GM23338 (cell line): ENCODE results near the gene MIEN1. TPM values are rescaled to one million over a fixed set of nuclear protein-coding genes. Genes with fewer than 3 reads are reported as not detected.

Source experiments
- ATAC-seq: fragments of 200-7000 bp; cut with Tn5 transposase; 3 replicates; pipeline ENCODE4 v1.9.1; 2020
- DNase-seq: peaks from one replicate; pipeline ENCODE4 v3.0.0-alpha.2; 2015; ENCODE audit warnings: low spot score
- H2AFZ ChIP-seq: fragments of 200-600 bp; sonication (generic); 2 replicates; pipeline ENCODE4 v1.8.0; 2016; ENCODE audit warnings: antibody characterized with exemption, mild to moderate bottlenecking, moderate library complexity
- H3F3A ChIP-seq: fragments of 200-600 bp; sonication (generic); replicated peaks from 2 replicates; pipeline ENCODE4 v1.8.0; 2017; ENCODE audit warnings: antibody characterized with exemption, mixed run types, low read depth
- H3K27ac ChIP-seq: fragments of 200-600 bp; sonication (generic); 2 replicates; pipeline ENCODE4 v1.6.1; 2016; ENCODE audit warnings: low read depth
- H3K27me3 ChIP-seq: fragments of 200-600 bp; sonication (generic); 2 replicates; pipeline ENCODE4 v1.8.0; 2016; ENCODE audit warnings: mild to moderate bottlenecking, mixed run types, moderate library complexity; ENCODE audit not compliant: insufficient read depth
- H3K36me3 ChIP-seq: fragments of 200-600 bp; sonication (generic); 2 replicates; pipeline ENCODE4 v1.8.0; 2016; ENCODE audit warnings: mild to moderate bottlenecking; ENCODE audit not compliant: insufficient read depth
- H3K4me1 ChIP-seq: fragments of 200-600 bp; sonication (generic); 2 replicates; pipeline ENCODE4 v1.8.0; 2016; ENCODE audit warnings: mild to moderate bottlenecking, moderate library complexity; ENCODE audit not compliant: insufficient read depth
- H3K4me2 ChIP-seq: fragments of 200-600 bp; sonication (generic); 2 replicates; pipeline ENCODE4 v1.7.1; 2017; ENCODE audit warnings: mixed run types
- H3K4me3 ChIP-seq: fragments of 200-600 bp; sonication (generic); 2 replicates; pipeline ENCODE4 v1.6.1; 2016; ENCODE audit warnings: mixed run types
- H3K79me2 ChIP-seq: fragments of 200-600 bp; sonication (generic); replicated peaks from 2 replicates; pipeline ENCODE4 v1.8.0; 2017; ENCODE audit warnings: mild to moderate bottlenecking; ENCODE audit not compliant: insufficient read depth
- H3K9me2 ChIP-seq: fragments of 200-600 bp; sonication (generic); 2 replicates; pipeline ENCODE4 v1.8.0; 2017; ENCODE audit not compliant: insufficient read depth
- H4K20me1 ChIP-seq: fragments of 200-600 bp; sonication (generic); replicated peaks from 2 replicates; pipeline ENCODE4 v1.8.0; 2017; ENCODE audit warnings: mild to moderate bottlenecking; ENCODE audit not compliant: insufficient read depth
- H3K27ac Mint-ChIP-seq: 2 replicates; pipeline ENCODE4 v1.8.0; 2020; ENCODE audit warnings: inconsistent platforms, mild to moderate bottlenecking, moderate library complexity, mixed read lengths
- H3K27me3 Mint-ChIP-seq: 3 replicates; pipeline ENCODE4 v1.8.0; 2022; ENCODE audit warnings: low read depth, mild to moderate bottlenecking, moderate library complexity, mixed read lengths, inconsistent platforms; ENCODE audit not compliant: insufficient read depth, poor library complexity
- H3K36me3 Mint-ChIP-seq: 3 replicates; pipeline ENCODE4 v1.8.0; 2021; ENCODE audit warnings: low read depth, mild to moderate bottlenecking, inconsistent platforms, moderate library complexity, mixed read lengths
- H3K4me1 Mint-ChIP-seq: 3 replicates; pipeline ENCODE4 v1.8.0; 2020; ENCODE audit warnings: mild to moderate bottlenecking, inconsistent platforms, mixed read lengths
- H3K4me3 Mint-ChIP-seq: 3 replicates; pipeline ENCODE4 v1.8.0; 2021; ENCODE audit warnings: moderate library complexity, mild to moderate bottlenecking, inconsistent platforms, mixed read lengths
- H3K9me3 Mint-ChIP-seq: 3 replicates; pipeline ENCODE4 v1.8.0; 2020; ENCODE audit warnings: moderate library complexity, mild to moderate bottlenecking, inconsistent platforms, mixed read lengths
- CREB1 ChIP-seq: fragments of 250-450 bp; sonication (Bioruptor Pico); IDR thresholded peaks from 2 replicates; pipeline ENCODE4 v1.5.0; 2020; ENCODE audit warnings: low read depth, mild to moderate bottlenecking, moderate library complexity
- EZH2 ChIP-seq: fragments of 200-600 bp; sonication (generic); IDR thresholded peaks from one replicate; pipeline ENCODE4 v1.8.0; 2017; ENCODE audit warnings: antibody characterized with exemption, mild to moderate bottlenecking, low read depth; ENCODE audit not compliant: unreplicated experiment
- EZH2phosphoT487 ChIP-seq: fragments of 200-600 bp; sonication (generic); IDR thresholded peaks from one replicate; pipeline ENCODE4 v1.8.1; 2018; ENCODE audit warnings: antibody characterized with exemption; ENCODE audit not compliant: unreplicated experiment
- NANOG ChIP-seq: IDR thresholded peaks from 2 replicates; pipeline ENCODE4 v1.6.1; 2016; ENCODE audit warnings: antibody characterized with exemption, borderline replicate concordance
- STAT1 ChIP-seq: IDR thresholded peaks from one replicate; pipeline ENCODE4 v1.6.1; 2016; ENCODE audit warnings: antibody characterized with exemption; ENCODE audit not compliant: unreplicated experiment
- ZNF114 ChIP-seq: fragments of 250-450 bp; sonication (Bioruptor Pico); IDR thresholded peaks from 2 replicates; pipeline ENCODE4 v1.5.0; 2020; ENCODE audit warnings: mild to moderate bottlenecking, moderate library complexity
- ZNF331 ChIP-seq: fragments of 250-450 bp; sonication (Bioruptor Pico); IDR thresholded peaks from 2 replicates; pipeline ENCODE4 v1.5.0; 2020; ENCODE audit warnings: low read depth, mild to moderate bottlenecking, moderate library complexity
- polyA plus RNA-seq: library from polyadenylated mRNA; unstranded; fragments of >200 nt; fragmentation: Nextera tagmentation; extraction: Ambion mirVana; gene quantifications from 2 replicates; pipeline ENCODE4 v1.2.1, GENCODE V29; 2016
- total RNA-seq: library from RNA; depleted of rRNA; stranded (reverse); fragments of >200 nt; shearing (Covaris generic); gene quantifications from 2 replicates; pipeline ENCODE4 v1.2.3, GENCODE V29; 2014
- TF ChIP-seq, protein P1 (sequence below), 2 experiments: fragments of 200-600 bp in 1 of 2; sonication (generic) in 1 of 2; conservative IDR thresholded peaks; 2 replicates each; pipeline versions ENCODE4 v1.5.1 to v1.6.1; 2016 to 2017; ENCODE audit warnings: antibody characterized with exemption in 2 of 2, low read depth in 2 of 2, mild to moderate bottlenecking in 2 of 2, moderate library complexity in 1 of 2
- TF ChIP-seq, protein P2 (sequence below): IDR thresholded peaks from one replicate; pipeline ENCODE4 v1.6.1; 2018; ENCODE audit warnings: antibody characterized with exemption; ENCODE audit not compliant: unreplicated experiment
- TF ChIP-seq, protein P3 (sequence below): IDR thresholded peaks from 2 replicates; pipeline ENCODE4 v1.6.1; 2016; ENCODE audit warnings: antibody characterized with exemption
- TF ChIP-seq, protein P4 (sequence below): fragments of 250-450 bp; sonication (Bioruptor Pico); IDR thresholded peaks from 2 replicates; pipeline ENCODE4 v1.5.0; 2020; ENCODE audit warnings: mild to moderate bottlenecking, moderate library complexity

Gene MIEN1
- total and polyA plus RNA-seq, 2 experiments from 2014 or later: 37.1 to 91.8 TPM

DNA sequence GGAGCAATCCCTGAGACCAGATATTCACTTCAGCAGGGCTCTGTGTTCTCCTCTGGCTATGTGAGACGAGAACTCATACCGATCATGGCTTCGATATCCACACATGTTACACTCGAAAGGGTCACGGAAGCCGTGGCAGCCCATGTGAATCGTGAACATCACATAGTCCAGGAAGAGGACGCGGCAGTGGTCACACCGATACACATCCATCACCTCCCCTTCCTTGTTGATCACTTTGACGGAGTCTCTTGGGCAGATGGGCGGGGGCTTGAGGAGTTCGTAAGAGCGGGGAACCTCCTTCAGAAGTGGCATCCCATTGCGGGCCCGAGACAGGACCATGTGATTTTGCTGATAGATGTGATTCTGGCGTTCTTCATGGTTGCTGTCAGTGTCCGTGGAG lies 35.4 kb upstream of the MIEN1 start (continued):
- TF ChIP-seq, protein P1, sequence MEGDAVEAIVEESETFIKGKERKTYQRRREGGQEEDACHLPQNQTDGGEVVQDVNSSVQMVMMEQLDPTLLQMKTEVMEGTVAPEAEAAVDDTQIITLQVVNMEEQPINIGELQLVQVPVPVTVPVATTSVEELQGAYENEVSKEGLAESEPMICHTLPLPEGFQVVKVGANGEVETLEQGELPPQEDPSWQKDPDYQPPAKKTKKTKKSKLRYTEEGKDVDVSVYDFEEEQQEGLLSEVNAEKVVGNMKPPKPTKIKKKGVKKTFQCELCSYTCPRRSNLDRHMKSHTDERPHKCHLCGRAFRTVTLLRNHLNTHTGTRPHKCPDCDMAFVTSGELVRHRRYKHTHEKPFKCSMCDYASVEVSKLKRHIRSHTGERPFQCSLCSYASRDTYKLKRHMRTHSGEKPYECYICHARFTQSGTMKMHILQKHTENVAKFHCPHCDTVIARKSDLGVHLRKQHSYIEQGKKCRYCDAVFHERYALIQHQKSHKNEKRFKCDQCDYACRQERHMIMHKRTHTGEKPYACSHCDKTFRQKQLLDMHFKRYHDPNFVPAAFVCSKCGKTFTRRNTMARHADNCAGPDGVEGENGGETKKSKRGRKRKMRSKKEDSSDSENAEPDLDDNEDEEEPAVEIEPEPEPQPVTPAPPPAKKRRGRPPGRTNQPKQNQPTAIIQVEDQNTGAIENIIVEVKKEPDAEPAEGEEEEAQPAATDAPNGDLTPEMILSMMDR (conservative IDR thresholded peaks at IDR 0.05; ENCODE audit: low read depth in 2 of 2): no peak
- TF ChIP-seq, protein P2, sequence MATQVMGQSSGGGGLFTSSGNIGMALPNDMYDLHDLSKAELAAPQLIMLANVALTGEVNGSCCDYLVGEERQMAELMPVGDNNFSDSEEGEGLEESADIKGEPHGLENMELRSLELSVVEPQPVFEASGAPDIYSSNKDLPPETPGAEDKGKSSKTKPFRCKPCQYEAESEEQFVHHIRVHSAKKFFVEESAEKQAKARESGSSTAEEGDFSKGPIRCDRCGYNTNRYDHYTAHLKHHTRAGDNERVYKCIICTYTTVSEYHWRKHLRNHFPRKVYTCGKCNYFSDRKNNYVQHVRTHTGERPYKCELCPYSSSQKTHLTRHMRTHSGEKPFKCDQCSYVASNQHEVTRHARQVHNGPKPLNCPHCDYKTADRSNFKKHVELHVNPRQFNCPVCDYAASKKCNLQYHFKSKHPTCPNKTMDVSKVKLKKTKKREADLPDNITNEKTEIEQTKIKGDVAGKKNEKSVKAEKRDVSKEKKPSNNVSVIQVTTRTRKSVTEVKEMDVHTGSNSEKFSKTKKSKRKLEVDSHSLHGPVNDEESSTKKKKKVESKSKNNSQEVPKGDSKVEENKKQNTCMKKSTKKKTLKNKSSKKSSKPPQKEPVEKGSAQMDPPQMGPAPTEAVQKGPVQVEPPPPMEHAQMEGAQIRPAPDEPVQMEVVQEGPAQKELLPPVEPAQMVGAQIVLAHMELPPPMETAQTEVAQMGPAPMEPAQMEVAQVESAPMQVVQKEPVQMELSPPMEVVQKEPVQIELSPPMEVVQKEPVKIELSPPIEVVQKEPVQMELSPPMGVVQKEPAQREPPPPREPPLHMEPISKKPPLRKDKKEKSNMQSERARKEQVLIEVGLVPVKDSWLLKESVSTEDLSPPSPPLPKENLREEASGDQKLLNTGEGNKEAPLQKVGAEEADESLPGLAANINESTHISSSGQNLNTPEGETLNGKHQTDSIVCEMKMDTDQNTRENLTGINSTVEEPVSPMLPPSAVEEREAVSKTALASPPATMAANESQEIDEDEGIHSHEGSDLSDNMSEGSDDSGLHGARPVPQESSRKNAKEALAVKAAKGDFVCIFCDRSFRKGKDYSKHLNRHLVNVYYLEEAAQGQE: no peak
- TF ChIP-seq EZH2 (no peak), STAT1 (no peak), CREB1 (CRISPR knock-in tag) (no peak), ZNF114 (no peak), NANOG (no peak)

DNA sequence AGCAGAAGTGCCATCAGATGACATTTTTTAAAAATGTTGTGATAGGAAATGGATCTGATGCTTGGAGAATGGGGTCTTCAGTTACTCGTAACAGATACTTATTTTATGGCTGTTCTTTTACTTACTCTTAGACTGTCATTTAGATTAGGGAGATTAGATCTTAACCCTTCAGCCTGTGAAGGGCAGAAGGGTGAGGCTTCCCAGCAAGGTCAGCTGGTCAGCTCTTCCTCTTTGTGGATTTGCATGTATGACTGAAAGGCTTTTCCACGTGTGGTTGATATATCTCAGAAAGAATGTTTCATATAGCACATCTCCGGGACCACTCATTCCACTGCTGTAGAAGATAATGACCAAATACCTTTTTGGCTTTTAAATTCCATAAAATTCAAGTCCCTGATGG lies 34.8 kb upstream of the MIEN1 start:
- Histone ChIP-seq H3K79me2 (no peaks in the 10 kb centered on the region), H2AFZ (no peak overlapping the region), H3K4me3 (no peak overlapping the region), H4K20me1 (no peaks in the 10 kb centered on the region; the same call in 1 of the 2 replicates), H3K27ac (no peak overlapping the region), H3K36me3 (no peaks in the 10 kb centered on the region), H3K4me1 (no peaks in the 10 kb centered on the region), H3K4me2 (no peak overlapping the region), H3K9me2 (no peaks in the 10 kb centered on the region), H3F3A (no peaks in the 10 kb centered on the region), H3K27me3 (no peaks in the 10 kb centered on the region)
- Mint-ChIP-seq H3K27ac (no peak overlapping the region), H3K27me3 (peaks cover 5% of the 10 kb centered on the region), H3K9me3 (no peaks in the 10 kb centered on the region), H3K4me1 (peaks cover 3% of the 10 kb centered on the region; the same call in 1 of the 3 replicates), H3K4me3 (no peak overlapping the region), H3K36me3 (no peaks in the 10 kb centered on the region)
- DNase-seq (no peak), ATAC-seq (no peak)
- TF ChIP-seq EZH2phosphoT487 (no peak), ZNF114 (no peak), EZH2 (no peak), NANOG (no peak), ZNF331 (CRISPR knock-in tag) (no peak)
- TF ChIP-seq, protein P3, sequence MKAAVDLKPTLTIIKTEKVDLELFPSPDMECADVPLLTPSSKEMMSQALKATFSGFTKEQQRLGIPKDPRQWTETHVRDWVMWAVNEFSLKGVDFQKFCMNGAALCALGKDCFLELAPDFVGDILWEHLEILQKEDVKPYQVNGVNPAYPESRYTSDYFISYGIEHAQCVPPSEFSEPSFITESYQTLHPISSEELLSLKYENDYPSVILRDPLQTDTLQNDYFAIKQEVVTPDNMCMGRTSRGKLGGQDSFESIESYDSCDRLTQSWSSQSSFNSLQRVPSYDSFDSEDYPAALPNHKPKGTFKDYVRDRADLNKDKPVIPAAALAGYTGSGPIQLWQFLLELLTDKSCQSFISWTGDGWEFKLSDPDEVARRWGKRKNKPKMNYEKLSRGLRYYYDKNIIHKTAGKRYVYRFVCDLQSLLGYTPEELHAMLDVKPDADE: no peak
- TF ChIP-seq, protein P4, sequence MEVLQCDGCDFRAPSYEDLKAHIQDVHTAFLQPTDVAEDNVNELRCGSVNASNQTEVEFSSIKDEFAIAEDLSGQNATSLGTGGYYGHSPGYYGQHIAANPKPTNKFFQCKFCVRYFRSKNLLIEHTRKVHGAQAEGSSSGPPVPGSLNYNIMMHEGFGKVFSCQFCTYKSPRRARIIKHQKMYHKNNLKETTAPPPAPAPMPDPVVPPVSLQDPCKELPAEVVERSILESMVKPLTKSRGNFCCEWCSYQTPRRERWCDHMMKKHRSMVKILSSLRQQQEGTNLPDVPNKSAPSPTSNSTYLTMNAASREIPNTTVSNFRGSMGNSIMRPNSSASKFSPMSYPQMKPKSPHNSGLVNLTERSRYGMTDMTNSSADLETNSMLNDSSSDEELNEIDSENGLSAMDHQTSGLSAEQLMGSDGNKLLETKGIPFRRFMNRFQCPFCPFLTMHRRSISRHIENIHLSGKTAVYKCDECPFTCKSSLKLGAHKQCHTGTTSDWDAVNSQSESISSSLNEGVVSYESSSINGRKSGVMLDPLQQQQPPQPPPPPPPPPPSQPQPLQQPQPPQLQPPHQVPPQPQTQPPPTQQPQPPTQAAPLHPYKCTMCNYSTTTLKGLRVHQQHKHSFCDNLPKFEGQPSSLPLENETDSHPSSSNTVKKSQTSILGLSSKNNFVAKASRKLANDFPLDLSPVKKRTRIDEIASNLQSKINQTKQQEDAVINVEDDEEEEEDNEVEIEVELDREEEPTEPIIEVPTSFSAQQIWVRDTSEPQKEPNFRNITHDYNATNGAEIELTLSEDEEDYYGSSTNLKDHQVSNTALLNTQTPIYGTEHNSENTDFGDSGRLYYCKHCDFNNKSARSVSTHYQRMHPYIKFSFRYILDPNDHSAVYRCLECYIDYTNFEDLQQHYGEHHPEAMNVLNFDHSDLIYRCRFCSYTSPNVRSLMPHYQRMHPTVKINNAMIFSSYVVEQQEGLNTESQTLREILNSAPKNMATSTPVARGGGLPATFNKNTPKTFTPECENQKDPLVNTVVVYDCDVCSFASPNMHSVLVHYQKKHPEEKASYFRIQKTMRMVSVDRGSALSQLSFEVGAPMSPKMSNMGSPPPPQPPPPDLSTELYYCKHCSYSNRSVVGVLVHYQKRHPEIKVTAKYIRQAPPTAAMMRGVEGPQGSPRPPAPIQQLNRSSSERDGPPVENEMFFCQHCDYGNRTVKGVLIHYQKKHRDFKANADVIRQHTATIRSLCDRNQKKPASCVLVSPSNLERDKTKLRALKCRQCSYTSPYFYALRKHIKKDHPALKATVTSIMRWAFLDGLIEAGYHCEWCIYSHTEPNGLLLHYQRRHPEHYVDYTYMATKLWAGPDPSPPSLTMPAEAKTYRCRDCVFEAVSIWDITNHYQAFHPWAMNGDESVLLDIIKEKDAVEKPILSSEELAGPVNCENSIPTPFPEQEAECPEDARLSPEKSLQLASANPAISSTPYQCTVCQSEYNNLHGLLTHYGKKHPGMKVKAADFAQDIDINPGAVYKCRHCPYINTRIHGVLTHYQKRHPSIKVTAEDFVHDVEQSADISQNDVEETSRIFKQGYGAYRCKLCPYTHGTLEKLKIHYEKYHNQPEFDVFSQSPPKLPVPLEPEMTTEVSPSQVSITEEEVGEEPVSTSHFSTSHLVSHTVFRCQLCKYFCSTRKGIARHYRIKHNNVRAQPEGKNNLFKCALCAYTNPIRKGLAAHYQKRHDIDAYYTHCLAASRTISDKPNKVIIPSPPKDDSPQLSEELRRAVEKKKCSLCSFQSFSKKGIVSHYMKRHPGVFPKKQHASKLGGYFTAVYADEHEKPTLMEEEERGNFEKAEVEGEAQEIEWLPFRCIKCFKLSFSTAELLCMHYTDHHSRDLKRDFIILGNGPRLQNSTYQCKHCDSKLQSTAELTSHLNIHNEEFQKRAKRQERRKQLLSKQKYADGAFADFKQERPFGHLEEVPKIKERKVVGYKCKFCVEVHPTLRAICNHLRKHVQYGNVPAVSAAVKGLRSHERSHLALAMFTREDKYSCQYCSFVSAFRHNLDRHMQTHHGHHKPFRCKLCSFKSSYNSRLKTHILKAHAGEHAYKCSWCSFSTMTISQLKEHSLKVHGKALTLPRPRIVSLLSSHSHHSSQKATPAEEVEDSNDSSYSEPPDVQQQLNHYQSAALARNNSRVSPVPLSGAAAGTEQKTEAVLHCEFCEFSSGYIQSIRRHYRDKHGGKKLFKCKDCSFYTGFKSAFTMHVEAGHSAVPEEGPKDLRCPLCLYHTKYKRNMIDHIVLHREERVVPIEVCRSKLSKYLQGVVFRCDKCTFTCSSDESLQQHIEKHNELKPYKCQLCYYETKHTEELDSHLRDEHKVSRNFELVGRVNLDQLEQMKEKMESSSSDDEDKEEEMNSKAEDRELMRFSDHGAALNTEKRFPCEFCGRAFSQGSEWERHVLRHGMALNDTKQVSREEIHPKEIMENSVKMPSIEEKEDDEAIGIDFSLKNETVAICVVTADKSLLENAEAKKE (CRISPR knock-in tag): no peak
